ENCODE data around the gene ITPR2.

ITPR2 gene

GRCh38 chr12:26744697-26745440, 88.1 kb downstream of the ITPR2 start:
- no peak for DNase-seq (ENCODE audit: extremely low read depth, insufficient read length)
- Histone ChIP-seq H3K4me3 (replicated peaks; ENCODE audit: low read depth, low read length) (no peak overlapping the region), H3K27me3 (replicated peaks; ENCODE audit: control insufficient read depth, insufficient read depth, low read length) (no peaks in the 10 kb centered on the region), H3K36me3 (ENCODE audit: control insufficient read depth, insufficient read depth, low read length) (no peaks in the 10 kb centered on the region; the same call in 1 of the 2 replicates)
- TF ChIP-seq CTCF (IDR thresholded peaks at IDR 0.05; ENCODE audit: insufficient read depth, low read length, poor library complexity, severe bottlenecking): no peak

GRCh38 chr12:26744042-26744626, 88.9 kb downstream of the ITPR2 start:
- no peak for TF ChIP-seq CTCF (IDR thresholded peaks at IDR 0.05; ENCODE audit: insufficient read depth, low read length, poor library complexity, severe bottlenecking)
- DNase-seq (ENCODE audit: extremely low read depth, insufficient read length): no peak
- Histone ChIP-seq H3K4me3 (replicated peaks; ENCODE audit: low read depth, low read length) (no peak overlapping the region), H3K36me3 (ENCODE audit: control insufficient read depth, insufficient read depth, low read length) (no peaks in the 10 kb centered on the region; the same call in 1 of the 2 replicates), H3K27me3 (replicated peaks; ENCODE audit: control insufficient read depth, insufficient read depth, low read length) (no peaks in the 10 kb centered on the region)

- no peaks in the 10 kb centered on the region for H3K27me3 ChIP-seq (replicated peaks; ENCODE audit: control insufficient read depth, insufficient read depth, low read length)
- no peak overlapping the region for H3K4me3 ChIP-seq (replicated peaks; ENCODE audit: low read depth, low read length)
- TF ChIP-seq CTCF (IDR thresholded peaks at IDR 0.05; ENCODE audit: insufficient read depth, low read length, poor library complexity, severe bottlenecking): no peak
- H3K36me3 ChIP-seq (ENCODE audit: control insufficient read depth, insufficient read depth, low read length): no peaks in the 10 kb centered on the region; the same call in none of the 2 replicates
- no peak for DNase-seq (ENCODE audit: extremely low read depth, insufficient read length)
These were observed 91.3 kb downstream of the ITPR2 start for GRCh38 chr12:26741584-26742227.

- no peak for TF ChIP-seq CTCF (IDR thresholded peaks at IDR 0.05; ENCODE audit: insufficient read depth, low read length, poor library complexity, severe bottlenecking)
- H3K27me3 ChIP-seq (replicated peaks; ENCODE audit: control insufficient read depth, insufficient read depth, low read length): no peaks in the 10 kb centered on the region
- no peak for DNase-seq (ENCODE audit: extremely low read depth, insufficient read length)
- no peak overlapping the region for H3K4me3 ChIP-seq (replicated peaks; ENCODE audit: low read depth, low read length)
- H3K36me3 ChIP-seq (ENCODE audit: control insufficient read depth, insufficient read depth, low read length): no peaks in the 10 kb centered on the region; the same call in none of the 2 replicates
These were observed 92.0 kb downstream of the ITPR2 start for GRCh38 chr12:26740991-26741390.

- Histone ChIP-seq H3K36me3 (ENCODE audit: control insufficient read depth, insufficient read depth, low read length) (no peaks in the 10 kb centered on the region; the same call in none of the 2 replicates), H3K27me3 (replicated peaks; ENCODE audit: control insufficient read depth, insufficient read depth, low read length) (no peaks in the 10 kb centered on the region), H3K4me3 (replicated peaks; ENCODE audit: low read depth, low read length) (no peak overlapping the region)
- no peak for TF ChIP-seq CTCF (IDR thresholded peaks at IDR 0.05; ENCODE audit: insufficient read depth, low read length, poor library complexity, severe bottlenecking)
- DNase-seq (ENCODE audit: extremely low read depth, insufficient read length): no peak
These were observed 92.6 kb downstream of the ITPR2 start for GRCh38 chr12:26740348-26740747.
